Measurements from ENCODE around the gene COPS7A. TPM values are rescaled to one million over a fixed set of nuclear protein-coding genes. Genes with fewer than 3 reads are reported as not detected.

Gene COPS7A
- total RNA-seq, 4 donors from 2014 or later, result 39.0 to 55.6 (median 45.4) TPM

DNA sequence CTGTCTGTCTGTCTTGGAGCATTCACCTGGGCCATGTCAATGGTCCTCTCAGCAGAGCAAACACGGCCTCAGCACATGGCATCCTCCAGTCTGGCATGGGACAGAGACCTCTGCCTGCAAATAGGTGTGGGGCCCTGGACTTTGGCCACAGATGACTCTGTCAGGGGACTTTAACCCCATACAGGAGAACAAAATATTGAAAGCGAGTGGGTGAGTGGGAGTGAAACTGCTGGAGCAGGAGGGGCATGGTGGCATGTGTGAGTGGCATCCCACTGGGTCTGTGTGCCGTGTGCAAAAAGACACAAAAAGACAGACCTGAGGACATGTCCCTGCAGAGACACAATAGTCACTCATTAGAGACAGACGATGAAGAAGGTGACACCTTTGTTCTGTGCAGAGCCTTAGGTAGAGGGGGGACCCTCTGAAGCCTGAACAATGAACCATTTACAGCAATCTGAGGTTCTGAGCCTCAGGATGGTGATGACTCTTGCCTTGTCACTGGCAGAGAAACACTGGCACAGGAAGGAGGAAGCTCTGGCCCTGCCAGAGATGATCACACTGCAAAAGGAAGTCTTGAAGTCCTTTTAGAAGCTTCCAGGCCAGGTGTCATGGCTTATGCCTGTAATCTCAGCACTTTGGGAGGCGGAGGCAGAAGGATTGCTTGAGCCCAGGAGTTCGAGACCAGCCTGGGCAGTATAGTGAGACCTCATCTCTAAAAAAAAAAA, 56.0 kb downstream of the COPS7A start:
- TF ChIP-seq, protein P1, sequence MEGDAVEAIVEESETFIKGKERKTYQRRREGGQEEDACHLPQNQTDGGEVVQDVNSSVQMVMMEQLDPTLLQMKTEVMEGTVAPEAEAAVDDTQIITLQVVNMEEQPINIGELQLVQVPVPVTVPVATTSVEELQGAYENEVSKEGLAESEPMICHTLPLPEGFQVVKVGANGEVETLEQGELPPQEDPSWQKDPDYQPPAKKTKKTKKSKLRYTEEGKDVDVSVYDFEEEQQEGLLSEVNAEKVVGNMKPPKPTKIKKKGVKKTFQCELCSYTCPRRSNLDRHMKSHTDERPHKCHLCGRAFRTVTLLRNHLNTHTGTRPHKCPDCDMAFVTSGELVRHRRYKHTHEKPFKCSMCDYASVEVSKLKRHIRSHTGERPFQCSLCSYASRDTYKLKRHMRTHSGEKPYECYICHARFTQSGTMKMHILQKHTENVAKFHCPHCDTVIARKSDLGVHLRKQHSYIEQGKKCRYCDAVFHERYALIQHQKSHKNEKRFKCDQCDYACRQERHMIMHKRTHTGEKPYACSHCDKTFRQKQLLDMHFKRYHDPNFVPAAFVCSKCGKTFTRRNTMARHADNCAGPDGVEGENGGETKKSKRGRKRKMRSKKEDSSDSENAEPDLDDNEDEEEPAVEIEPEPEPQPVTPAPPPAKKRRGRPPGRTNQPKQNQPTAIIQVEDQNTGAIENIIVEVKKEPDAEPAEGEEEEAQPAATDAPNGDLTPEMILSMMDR (IDR thresholded peaks at IDR 0.05; ENCODE audit: low read depth), result no peak

- TF ChIP-seq, protein P1 (IDR thresholded peaks at IDR 0.05; ENCODE audit: low read depth), result no peak
Observed at GRCh38 chr12:6780573-6780972, 56.7 kb downstream of the COPS7A start.

Small RNAs within 50 kb of the gene (small RNA-seq; reads per million reads assigned to genes)
- not detected for gene RNU6-781P

Other genes with a start within 250 kb of the COPS7A start
- gene MRPL51, start 230.8 kb upstream of the COPS7A start, total RNA-seq, result 10 to 100 TPM; 65.6 to 99.1 (median 68.2) TPM
- gene NCAPD2, start 229.9 kb upstream of the COPS7A start, total RNA-seq, result 10 to 100 TPM; 10.8 to 25.2 (median 16.9) TPM
- 1,000 to 10,000 TPM in 2 of 4 donors, 100 to 1,000 TPM in 2; 850 to 1,788 (median 1,222) TPM for gene GAPDH, start 189.5 kb upstream of the COPS7A start, total RNA-seq
- gene IFFO1, start 168.0 kb upstream of the COPS7A start, total RNA-seq, result 10 to 100 TPM in 3 of 4 donors, 1 to 10 TPM in 1; 8.8 to 33.3 (median 27.9) TPM
- gene NOP2, start 155.8 kb upstream of the COPS7A start, total RNA-seq, result 10 to 100 TPM; 15.1 to 47.8 (median 23.7) TPM
- gene CHD4, start 116.7 kb upstream of the COPS7A start, total RNA-seq, result 100 to 1,000 TPM; 130 to 216 (median 158) TPM
- 1 to 10 TPM in 3 of 4 donors, under 1 TPM in 1; 0.82 to 4.0 (median 2.3) TPM for gene LPAR5, start 88.1 kb upstream of the COPS7A start, total RNA-seq
- gene ACRBP, start 76.6 kb upstream of the COPS7A start, total RNA-seq, result 1 to 10 TPM in 3 of 4 donors, not detected in 1; 2.4 to 4.9 (median 2.4) TPM
- 10 to 100 TPM; 13.4 to 52.9 (median 41.4) TPM for gene ING4, start 60.9 kb upstream of the COPS7A start, total RNA-seq
- gene ZNF384, start 34.7 kb upstream of the COPS7A start, total RNA-seq, result 10 to 100 TPM; 21.8 to 34.9 (median 25.4) TPM
- gene PIANP, start 23.2 kb upstream of the COPS7A start, total RNA-seq, result not detected
- gene MLF2, start 29.1 kb downstream of the COPS7A start, total RNA-seq, result 100 to 1,000 TPM in 2 of 4 donors, 10 to 100 TPM in 2; 79.4 to 170 (median 108) TPM
- gene PTMS, start 42.3 kb downstream of the COPS7A start, total RNA-seq, result 100 to 1,000 TPM in 1 of 4 donors, 10 to 100 TPM in 3; 60.3 to 118 (median 92.0) TPM
- 1 to 10 TPM in 1 of 4 donors, under 1 TPM in 1, not detected in 2; 0.44 to 1.4 TPM for gene LAG3, start 48.5 kb downstream of the COPS7A start, total RNA-seq
- 10 to 100 TPM; 16.4 to 65.4 (median 29.6) TPM for gene CD4, start 65.5 kb downstream of the COPS7A start, total RNA-seq
- gene GPR162, start 97.8 kb downstream of the COPS7A start, total RNA-seq, result 1 to 10 TPM in 3 of 4 donors, under 1 TPM in 1; 0.66 to 3.1 (median 2.1) TPM
- gene P3H3, start 104.4 kb downstream of the COPS7A start, total RNA-seq, result 10 to 100 TPM in 1 of 4 donors, 1 to 10 TPM in 3; 5.6 to 11.3 (median 6.8) TPM
- gene GNB3, start 116.9 kb downstream of the COPS7A start, total RNA-seq, result under 1 TPM in 2 of 4 donors, not detected in 2; 0.38 to 0.88 TPM
- gene CDCA3, start 127.2 kb downstream of the COPS7A start, total RNA-seq, result 1 to 10 TPM in 2 of 4 donors, under 1 TPM in 1, not detected in 1; 0.38 to 2.6 (median 1.9) TPM
- gene USP5, start 128.1 kb downstream of the COPS7A start, total RNA-seq, result 10 to 100 TPM; 22.3 to 46.7 (median 34.4) TPM
- 100 to 1,000 TPM; 207 to 328 (median 256) TPM for gene TPI1, start 143.5 kb downstream of the COPS7A start, total RNA-seq
- 1 to 10 TPM; 4.1 to 6.4 (median 5.7) TPM for gene SPSB2, start 149.3 kb downstream of the COPS7A start, total RNA-seq
- 1 to 10 TPM; 3.9 to 7.9 (median 6.2) TPM for gene LRRC23, start 180.8 kb downstream of the COPS7A start, total RNA-seq
- 1 to 10 TPM; 3.4 to 6.2 (median 5.6) TPM for gene ENO2, start 190.5 kb downstream of the COPS7A start, total RNA-seq
- 100 to 1,000 TPM in 1 of 4 donors, 10 to 100 TPM in 3; 41.3 to 136 (median 71.6) TPM for gene ATN1, start 203.9 kb downstream of the COPS7A start, total RNA-seq
- not detected for gene RNU7-1, start 219.8 kb downstream of the COPS7A start, total RNA-seq
- gene C12orf57, start 220.0 kb downstream of the COPS7A start, total RNA-seq, result 100 to 1,000 TPM; 233 to 359 (median 280) TPM
- gene PTPN6, start 227.3 kb downstream of the COPS7A start, total RNA-seq, result 10 to 100 TPM in 3 of 4 donors, 1 to 10 TPM in 1; 9.6 to 78.0 (median 29.7) TPM
- 100 to 1,000 TPM; 129 to 165 (median 147) TPM for gene PHB2, start 246.6 kb downstream of the COPS7A start, total RNA-seq
- gene EMG1, start 246.9 kb downstream of the COPS7A start, total RNA-seq, result 10 to 100 TPM; 19.2 to 30.2 (median 26.8) TPM